H1 (cell line): ENCODE results near the gene SELENOF. TPM values are rescaled to one million over a fixed set of nuclear protein-coding genes. Genes with fewer than 3 reads are reported as not detected.

Experiments used
- EP300 ChIP-seq, 2 experiments: IDR thresholded peaks; 1 replicate in 1 of 2; 2 replicates in 1 of 2; pipeline ENCODE4 v1.6.1; 2011 to 2012; ENCODE audit warnings: low read depth in 2 of 2, low read length in 2 of 2, mild to moderate bottlenecking in 2 of 2, borderline replicate concordance in 1 of 2, inconsistent platforms in 1 of 2, moderate library complexity in 1 of 2
- HDAC6 ChIP-seq: IDR thresholded peaks from one replicate; pipeline ENCODE4 v1.7.1; 2012; ENCODE audit warnings: low read depth, mild to moderate bottlenecking, inconsistent platforms, low read length, moderate library complexity
- RAD21 ChIP-seq, 2 experiments: IDR thresholded peaks in 1 of 2; conservative IDR thresholded peaks in 1 of 2; 2 replicates each; pipeline ENCODE4 v1.6.1; 2011; ENCODE audit warnings: low read depth in 2 of 2, low read length in 2 of 2, improper control_type of control experiment in 1 of 2, inconsistent platforms in 1 of 2, mild to moderate bottlenecking in 1 of 2, moderate library complexity in 1 of 2
- polyA plus RNA-seq, 7 experiments: library from polyadenylated mRNA; depleted of rRNA in 3 of 7; stranded (reverse) in 5 of 7; unstranded in 2 of 7; fragments of >200 nt in 5 of 7; fragments of 200-250 nt in 2 of 7; gene quantifications; 1 replicate in 5 of 7; 2 replicates in 1 of 7; 4 replicates in 1 of 7; pipeline versions ENCODE4 v1.2.1 to v1.2.3, GENCODE V29; 2011 to 2013; ENCODE audit warnings: missing spikeins in 2 of 7, mixed read lengths in 2 of 7
- total RNA-seq: library from RNA; stranded (reverse); fragmentation: NEBNext Ultra II Directional; extraction: Animal tissue kit (Norgen Biotek cat#: 25700); gene quantifications from 2 replicates; pipeline ENCODE4 v1.2.1, GENCODE V29; 2021

SELENOF gene
- total and polyA plus RNA-seq, 2 of the 8 experiments (the other 6 are each of a cell fraction or from before 2014, with no cell fraction given), result 70.7 to 163 TPM

GRCh38 chr1:86916752-86917151 is 2.8 kb upstream of the SELENOF start (continued):
- TF ChIP-seq EP300 (IDR thresholded peaks at IDR 0.05; ENCODE audit: borderline replicate concordance in 1 of 2, low read depth in 2 of 2, low read length in 2 of 2) (no peak), HDAC6 (no peak), RAD21 (IDR thresholded peaks at IDR 0.05 in 1 of 2, conservative IDR thresholded peaks at IDR 0.05 in 1 of 2; ENCODE audit: low read depth in 2 of 2, low read length in 2 of 2) (no peak)
